ENCODE results near the gene COQ7. TPM values are rescaled to one million over a fixed set of nuclear protein-coding genes. Genes with fewer than 3 reads are reported as not detected.

The COQ7 gene
- total RNA-seq, 1 donor from 2014 or later = 14.0 TPM

DNA sequence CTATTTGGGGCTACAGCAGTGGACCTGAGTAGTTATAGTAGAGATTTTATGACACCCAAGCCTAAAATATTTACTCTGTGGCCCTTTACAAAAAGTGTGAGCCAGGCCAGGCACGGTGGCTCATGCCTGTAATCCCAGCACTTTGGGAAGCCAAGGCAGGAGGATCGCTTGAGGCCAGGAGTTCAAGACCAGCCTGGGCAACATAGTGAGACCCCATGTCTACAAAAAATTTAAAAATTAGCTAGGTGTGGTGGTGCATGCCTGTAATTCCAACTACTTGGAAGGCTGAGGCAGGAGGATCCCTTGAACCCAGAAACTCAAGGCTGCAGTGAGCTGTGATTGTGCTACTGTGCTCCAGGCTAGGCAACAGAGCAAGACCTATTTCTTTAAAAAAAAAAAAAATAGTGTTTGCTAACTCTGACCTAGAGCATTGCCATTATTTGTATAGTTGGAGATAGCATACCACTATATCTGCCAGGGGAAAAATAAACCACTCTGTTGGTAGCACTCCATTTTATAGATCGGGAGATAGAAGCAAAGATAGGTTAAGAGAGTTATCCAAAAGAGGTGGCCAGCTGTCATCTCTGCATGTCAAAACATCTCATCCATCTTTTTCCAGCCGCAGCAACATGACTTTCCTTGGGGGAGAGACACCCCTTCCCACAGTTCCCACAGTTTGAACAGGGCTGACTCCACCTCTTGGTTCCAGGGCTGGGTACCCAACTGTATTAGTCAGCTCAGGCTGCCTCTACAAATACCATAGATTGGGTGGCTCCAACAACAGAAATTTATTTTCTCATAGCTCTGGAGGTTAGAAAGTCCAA is 43.3 kb downstream of the COQ7 start:
- Mint-ChIP-seq H3K4me3 (ENCODE audit: unreplicated experiment) (no peak overlapping the region), H3K27ac (ENCODE audit: unreplicated experiment) (no peak overlapping the region), H3K4me1 (ENCODE audit: low read depth, unreplicated experiment) (peaks cover 27% of the 10 kb centered on the region), H3K36me3 (ENCODE audit: low read depth, unreplicated experiment) (peaks cover 2% of the 10 kb centered on the region), H3K27me3 (ENCODE audit: low read depth, unreplicated experiment) (no peaks in the 10 kb centered on the region), H3K9me3 (ENCODE audit: unreplicated experiment) (no peaks in the 10 kb centered on the region)
- H3K9ac ChIP-seq (ENCODE audit: low read length) = no peak overlapping the region
- H3K27ac ChIP-seq (ENCODE audit: low read depth, low read length) = no peak overlapping the region
- no peaks in the 10 kb centered on the region for H3K36me3 ChIP-seq (ENCODE audit: insufficient read depth, low read length)
- peaks cover 27% of the 10 kb centered on the region for H3K4me1 ChIP-seq (ENCODE audit: insufficient read depth, low read length)
- H4K20me1 ChIP-seq (ENCODE audit: insufficient read depth, low read length) = peaks cover 10% of the 10 kb centered on the region
- no peaks in the 10 kb centered on the region for H3K9me3 ChIP-seq (ENCODE audit: insufficient read depth, low read depth, low read length)
- no peak overlapping the region for H2AFZ ChIP-seq (ENCODE audit: low read depth, low read length)
- FAIRE-seq (no peak), DNase-seq (ENCODE audit: low read depth) (no peak)
- no peaks in the 10 kb centered on the region for H3K27me3 ChIP-seq (ENCODE audit: insufficient read depth, low read length)
- no peak for TF ChIP-seq EZH2 (IDR thresholded peaks at IDR 0.05; ENCODE audit: insufficient read depth, low read length)
- TF ChIP-seq, protein P1, sequence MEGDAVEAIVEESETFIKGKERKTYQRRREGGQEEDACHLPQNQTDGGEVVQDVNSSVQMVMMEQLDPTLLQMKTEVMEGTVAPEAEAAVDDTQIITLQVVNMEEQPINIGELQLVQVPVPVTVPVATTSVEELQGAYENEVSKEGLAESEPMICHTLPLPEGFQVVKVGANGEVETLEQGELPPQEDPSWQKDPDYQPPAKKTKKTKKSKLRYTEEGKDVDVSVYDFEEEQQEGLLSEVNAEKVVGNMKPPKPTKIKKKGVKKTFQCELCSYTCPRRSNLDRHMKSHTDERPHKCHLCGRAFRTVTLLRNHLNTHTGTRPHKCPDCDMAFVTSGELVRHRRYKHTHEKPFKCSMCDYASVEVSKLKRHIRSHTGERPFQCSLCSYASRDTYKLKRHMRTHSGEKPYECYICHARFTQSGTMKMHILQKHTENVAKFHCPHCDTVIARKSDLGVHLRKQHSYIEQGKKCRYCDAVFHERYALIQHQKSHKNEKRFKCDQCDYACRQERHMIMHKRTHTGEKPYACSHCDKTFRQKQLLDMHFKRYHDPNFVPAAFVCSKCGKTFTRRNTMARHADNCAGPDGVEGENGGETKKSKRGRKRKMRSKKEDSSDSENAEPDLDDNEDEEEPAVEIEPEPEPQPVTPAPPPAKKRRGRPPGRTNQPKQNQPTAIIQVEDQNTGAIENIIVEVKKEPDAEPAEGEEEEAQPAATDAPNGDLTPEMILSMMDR (IDR thresholded peaks at IDR 0.05; ENCODE audit: insufficient read depth, low read depth, low read length) = no peak
- no peak overlapping the region for H3K4me3 ChIP-seq (ENCODE audit: insufficient read depth, low read depth, low read length)
- no peak overlapping the region for H3K4me2 ChIP-seq (ENCODE audit: low read length)
- peaks cover 17% of the 10 kb centered on the region for H3K79me2 ChIP-seq (ENCODE audit: insufficient read depth, low read length)

GRCh38 chr16:19112099-19112407 is 44.6 kb downstream of the COQ7 start:
- peaks cover 35% of the 10 kb centered on the region for H3K4me1 ChIP-seq (ENCODE audit: insufficient read depth, low read length)
- H3K36me3 Mint-ChIP-seq (ENCODE audit: low read depth, unreplicated experiment) = peaks cover 6% of the 10 kb centered on the region
- H3K9me3 Mint-ChIP-seq (ENCODE audit: unreplicated experiment) = no peaks in the 10 kb centered on the region
- DNase-seq (ENCODE audit: low read depth) (no peak), FAIRE-seq (no peak)
- peaks cover 28% of the 10 kb centered on the region for H3K4me1 Mint-ChIP-seq (ENCODE audit: low read depth, unreplicated experiment)
- no peak overlapping the region for H2AFZ ChIP-seq (ENCODE audit: low read depth, low read length)
- no peaks in the 10 kb centered on the region for H3K36me3 ChIP-seq (ENCODE audit: insufficient read depth, low read length)
- H4K20me1 ChIP-seq (ENCODE audit: insufficient read depth, low read length) = peaks cover 23% of the 10 kb centered on the region
- H3K27me3 Mint-ChIP-seq (ENCODE audit: low read depth, unreplicated experiment) = no peaks in the 10 kb centered on the region
- H3K4me2 ChIP-seq (ENCODE audit: low read length) = no peak overlapping the region
- peaks cover 30% of the 10 kb centered on the region for H3K79me2 ChIP-seq (ENCODE audit: insufficient read depth, low read length)
- no peaks in the 10 kb centered on the region for H3K27me3 ChIP-seq (ENCODE audit: insufficient read depth, low read length)
- no peaks in the 10 kb centered on the region for H3K9me3 ChIP-seq (ENCODE audit: insufficient read depth, low read depth, low read length)
- no peak overlapping the region for H3K9ac ChIP-seq (ENCODE audit: low read length)
- no peak overlapping the region for H3K27ac Mint-ChIP-seq (ENCODE audit: unreplicated experiment)
- H3K4me3 Mint-ChIP-seq (ENCODE audit: unreplicated experiment) = no peak overlapping the region
- H3K27ac ChIP-seq (ENCODE audit: low read depth, low read length) = no peak overlapping the region
- H3K4me3 ChIP-seq (ENCODE audit: insufficient read depth, low read depth, low read length) = no peak overlapping the region
- TF ChIP-seq, protein P1 (IDR thresholded peaks at IDR 0.05; ENCODE audit: insufficient read depth, low read depth, low read length) = no peak
- no peak for TF ChIP-seq EZH2 (IDR thresholded peaks at IDR 0.05; ENCODE audit: insufficient read depth, low read length)
